ENCODE data around the gene WNK2. TPM values are rescaled to one million over a fixed set of nuclear protein-coding genes. Genes with fewer than 3 reads are reported as not detected.

WNK2 gene
- total RNA-seq, 2 donors from 2014 or later = 2.6 to 3.8 TPM

GRCh38 chr9:93291536-93292287, 107.8 kb downstream of the WNK2 start:
- no peak for ATAC-seq
- Mint-ChIP-seq H3K36me3 (no peaks in the 10 kb centered on the region), H3K27ac (peak overlapping the region in 1 of 2 donors; percentile 39), H3K9me3 (no peaks in the 10 kb centered on the region)
- no peak for DNase-seq (ENCODE audit: low spot score in 2 of 2)

- Mint-ChIP-seq H3K36me3 (no peaks in the 10 kb centered on the region), H3K9me3 (no peaks in the 10 kb centered on the region), H3K27ac (no peak overlapping the region)
- DNase-seq (ENCODE audit: low spot score in 2 of 2) (no peak), ATAC-seq (no peak)
Measured at GRCh38 chr9:93292288-93292615, 108.3 kb downstream of the WNK2 start.

- no peaks in the 10 kb centered on the region for H3K36me3 Mint-ChIP-seq
- no peaks in the 10 kb centered on the region for H3K9me3 Mint-ChIP-seq
- H3K27ac Mint-ChIP-seq = no peak overlapping the region
- DNase-seq (ENCODE audit: low spot score in 2 of 2) (no peak), ATAC-seq (no peak)
Measured at GRCh38 chr9:93292664-93293328, 108.9 kb downstream of the WNK2 start.

GRCh38 chr9:93294011-93294410, 110.1 kb downstream of the WNK2 start:
- no peak for DNase-seq (ENCODE audit: low spot score in 2 of 2)
- Mint-ChIP-seq H3K27ac (peak overlapping the region; percentile 40 to 79), H3K9me3 (no peaks in the 10 kb centered on the region), H3K36me3 (no peaks in the 10 kb centered on the region)
- no peak for ATAC-seq

- H3K9me3 Mint-ChIP-seq = no peaks in the 10 kb centered on the region
- DNase-seq (ENCODE audit: low spot score in 2 of 2) (peak in 1 of 2 donors; percentile 37), ATAC-seq (peak in 1 of 2 donors; percentile 48)
- no peaks in the 10 kb centered on the region for H3K36me3 Mint-ChIP-seq
- H3K27ac Mint-ChIP-seq = peak overlapping the region; percentile 40 to 72
Measured at GRCh38 chr9:93295031-93295430, 111.1 kb downstream of the WNK2 start.

- no peaks in the 10 kb centered on the region for H3K9me3 Mint-ChIP-seq
- H3K36me3 Mint-ChIP-seq = no peaks in the 10 kb centered on the region
- H3K27ac Mint-ChIP-seq = no peak overlapping the region
- ATAC-seq (peak in 1 of 2 donors; percentile 88), DNase-seq (ENCODE audit: low spot score in 2 of 2) (peak in 1 of 2 donors; percentile 43)
Measured at GRCh38 chr9:93295456-93296076, 111.6 kb downstream of the WNK2 start.

GRCh38 chr9:93296889-93297480, 113.0 kb downstream of the WNK2 start:
- peak overlapping the region; percentile 24 to 55 for H3K27ac Mint-ChIP-seq
- ATAC-seq = no peak
- no peaks in the 10 kb centered on the region for H3K9me3 Mint-ChIP-seq
- no peak for DNase-seq (ENCODE audit: low spot score in 2 of 2)
- H3K36me3 Mint-ChIP-seq = no peaks in the 10 kb centered on the region

- Mint-ChIP-seq H3K36me3 (no peaks in the 10 kb centered on the region), H3K27ac (peak overlapping the region; percentile 24 to 74), H3K9me3 (no peaks in the 10 kb centered on the region)
- DNase-seq (ENCODE audit: low spot score in 2 of 2) = peak in 1 of 2 donors; percentile 49
- ATAC-seq = no peak
Measured at GRCh38 chr9:93297659-93298497, 113.9 kb downstream of the WNK2 start.

- H3K9me3 Mint-ChIP-seq = no peaks in the 10 kb centered on the region
- peak overlapping the region in 1 of 2 donors; percentile 14 for H3K27ac Mint-ChIP-seq
- DNase-seq (ENCODE audit: low spot score in 2 of 2) (peak in 1 of 2 donors; percentile 26), ATAC-seq (no peak)
- H3K36me3 Mint-ChIP-seq = no peaks in the 10 kb centered on the region
Measured at GRCh38 chr9:93298498-93299417, 114.8 kb downstream of the WNK2 start.

- DNase-seq (ENCODE audit: low spot score in 2 of 2) (no peak), ATAC-seq (no peak)
- no peaks in the 10 kb centered on the region for H3K9me3 Mint-ChIP-seq
- H3K27ac Mint-ChIP-seq = no peak overlapping the region
- H3K36me3 Mint-ChIP-seq = no peaks in the 10 kb centered on the region
Measured at GRCh38 chr9:93299418-93300174, 115.7 kb downstream of the WNK2 start.

- ATAC-seq (no peak), DNase-seq (ENCODE audit: low spot score in 2 of 2) (no peak)
- no peaks in the 10 kb centered on the region for H3K36me3 Mint-ChIP-seq
- H3K27ac Mint-ChIP-seq = no peak overlapping the region
- no peaks in the 10 kb centered on the region for H3K9me3 Mint-ChIP-seq
Measured at GRCh38 chr9:93300175-93300572, 116.2 kb downstream of the WNK2 start.

GRCh38 chr9:93300585-93301081, 116.7 kb downstream of the WNK2 start:
- no peaks in the 10 kb centered on the region for H3K36me3 Mint-ChIP-seq
- no peak for ATAC-seq

GRCh38 chr9:93301291-93301811, 117.4 kb downstream of the WNK2 start:
- Mint-ChIP-seq H3K9me3 (no peaks in the 10 kb centered on the region), H3K36me3 (no peaks in the 10 kb centered on the region), H3K27ac (peak overlapping the region in 1 of 2 donors; percentile 5)
- DNase-seq (ENCODE audit: low spot score in 2 of 2) (peak in 1 of 2 donors; percentile 37), ATAC-seq (no peak)

More at GRCh38 chr9:93300585-93301081, 116.7 kb downstream of the WNK2 start:
- no peaks in the 10 kb centered on the region for H3K9me3 Mint-ChIP-seq
- no peak overlapping the region for H3K27ac Mint-ChIP-seq
- peak in 1 of 2 donors; percentile 42 for DNase-seq (ENCODE audit: low spot score in 2 of 2)

GRCh38 chr9:93301911-93302541, 118.1 kb downstream of the WNK2 start:
- DNase-seq (ENCODE audit: low spot score in 2 of 2) = peak in 1 of 2 donors; percentile 35
- peak in 1 of 2 donors; percentile 23 for ATAC-seq
- peak overlapping the region; percentile 5 to 16 for H3K27ac Mint-ChIP-seq
- H3K9me3 Mint-ChIP-seq = no peaks in the 10 kb centered on the region
- H3K36me3 Mint-ChIP-seq = no peaks in the 10 kb centered on the region
